Activated T-cell treated with anti-CD3 and anti-CD28 coated beads, Interleukin-2, amount 50 U/mL, for 4 hours (primary cell): Measurements from ENCODE around the gene GADD45GIP1. TPM values are rescaled to one million over a fixed set of nuclear protein-coding genes. Genes with fewer than 3 reads are reported as not detected.
A peak's percentile ranks its signal among the peaks of the same experiment; 100 is the strongest.

Experiments used
- ATAC-seq, 2 donors: fragments of 200-7000 bp; cut with Tn5 transposase; one replicate each; pipeline ENCODE4 v1.10.0; 2021
- DNase-seq: peaks from one replicate; pipeline ENCODE4 v3.0.0-alpha.2; 2020
- H3K27me3 Mint-ChIP-seq: one replicate; pipeline ENCODE4 v1.8.0; 2021; ENCODE audit warnings: low read depth, mixed read lengths
- H3K36me3 Mint-ChIP-seq: one replicate; pipeline ENCODE4 v1.8.0; 2022; ENCODE audit warnings: mixed read lengths; ENCODE audit not compliant: insufficient read depth
- H3K4me1 Mint-ChIP-seq: one replicate; pipeline ENCODE4 v1.8.0; 2021; ENCODE audit warnings: low read depth, mixed read lengths
- H3K4me3 Mint-ChIP-seq: one replicate; pipeline ENCODE4 v1.8.0; 2021; ENCODE audit warnings: mild to moderate bottlenecking, moderate library complexity, mixed read lengths
- H3K9me3 Mint-ChIP-seq: one replicate; pipeline ENCODE4 v1.8.0; 2021; ENCODE audit warnings: mixed read lengths
- total RNA-seq, 3 donors: library from RNA; stranded (reverse); gene quantifications; one replicate each; pipeline ENCODE4 v1.2.1, GENCODE V29; 2021

The GADD45GIP1 gene
- 10 to 100 TPM; 60.5 to 65.2 (median 61.8) TPM for total RNA-seq

DNA sequence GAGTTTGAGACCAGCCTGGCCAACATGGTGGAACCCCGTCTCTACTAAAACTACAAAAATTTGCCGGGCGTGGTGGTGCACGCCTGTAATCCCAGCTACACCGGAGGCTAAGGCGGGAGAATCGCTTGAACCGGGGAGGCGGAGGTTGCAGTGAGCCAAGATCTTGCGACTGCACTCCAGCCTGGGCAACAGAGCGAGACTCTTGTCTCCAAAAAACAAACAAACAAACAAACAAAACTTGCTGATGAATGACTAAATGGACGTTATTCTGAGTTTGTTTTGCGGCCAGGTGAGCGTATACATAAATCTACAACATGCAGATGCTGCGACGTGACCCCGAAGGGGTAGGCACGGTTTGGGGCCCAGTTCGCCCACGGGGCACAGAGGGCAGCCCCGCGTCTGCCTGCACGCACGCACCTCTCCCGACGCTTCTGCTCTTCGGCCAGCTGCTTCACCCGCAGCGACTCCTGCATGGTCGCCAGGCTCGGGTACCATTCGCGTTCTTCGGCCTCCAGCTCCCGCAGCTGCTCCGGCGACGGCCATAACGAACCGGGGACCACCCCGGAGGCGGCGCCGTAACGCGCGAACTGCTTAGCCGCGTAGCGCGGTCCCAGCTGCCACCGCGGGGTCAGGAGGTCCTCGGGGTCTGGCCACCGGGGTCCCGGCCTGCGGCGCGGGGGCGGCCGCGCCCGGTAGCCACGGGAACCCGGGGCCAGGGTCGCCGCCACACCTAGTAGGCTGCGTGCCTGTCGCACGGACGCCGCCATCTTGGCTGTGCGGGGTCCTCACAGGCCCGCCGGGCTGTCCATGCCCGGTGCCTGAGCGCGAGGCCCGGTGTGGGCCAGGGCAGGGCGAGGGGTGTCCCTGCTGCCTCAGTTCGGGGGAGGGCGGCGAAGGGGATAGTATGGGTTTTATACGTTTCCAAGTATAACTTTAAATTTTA is at the start of gene GADD45GIP1:
Gene GADD45GIP1, minus strand, starts transcription at position 778 of the 943 bp plus-strand sequence. Its CDS starts 11 bp downstream, at position 767.
- Mint-ChIP-seq H3K4me1 (peaks cover 32% of the 10 kb centered on the region), H3K27me3 (peaks cover 2% of the 10 kb centered on the region), H3K4me3 (peak within 1 kb of the TSS; percentile 91), H3K9me3 (no peaks in the 10 kb centered on the region), H3K36me3 (peaks cover 20% of the 10 kb centered on the region)
- peak; percentile 79 for DNase-seq
- ATAC-seq: peak; percentile 96 to 97

DNA sequence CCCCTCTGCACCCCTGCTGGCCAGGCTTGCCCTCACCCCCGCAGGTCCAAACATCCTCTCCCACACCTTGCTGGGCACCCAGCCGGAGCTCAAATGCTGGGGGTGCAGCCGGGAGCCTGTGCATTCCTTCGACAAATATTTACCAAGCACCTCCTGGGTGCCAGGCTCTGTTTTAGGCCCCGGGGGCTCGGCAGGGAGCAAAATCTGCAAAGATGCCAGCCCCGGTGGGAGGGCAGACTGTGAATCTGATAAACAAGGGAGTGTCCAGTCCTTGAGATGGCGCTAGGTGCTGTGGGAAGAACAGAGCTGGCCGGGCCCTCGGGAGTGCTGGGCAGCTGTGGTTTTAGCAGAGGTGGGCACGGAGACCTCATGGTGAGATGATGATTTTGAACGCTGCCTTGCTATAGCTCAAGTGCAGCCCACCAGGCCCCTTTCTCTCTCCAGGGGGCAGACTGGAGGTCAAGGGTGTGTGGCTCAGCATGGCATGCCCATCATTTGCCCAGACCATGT is 48.9 kb upstream of the GADD45GIP1 start:
- peaks cover 3% of the 10 kb centered on the region for H3K36me3 Mint-ChIP-seq
- no peak for DNase-seq

DNA sequence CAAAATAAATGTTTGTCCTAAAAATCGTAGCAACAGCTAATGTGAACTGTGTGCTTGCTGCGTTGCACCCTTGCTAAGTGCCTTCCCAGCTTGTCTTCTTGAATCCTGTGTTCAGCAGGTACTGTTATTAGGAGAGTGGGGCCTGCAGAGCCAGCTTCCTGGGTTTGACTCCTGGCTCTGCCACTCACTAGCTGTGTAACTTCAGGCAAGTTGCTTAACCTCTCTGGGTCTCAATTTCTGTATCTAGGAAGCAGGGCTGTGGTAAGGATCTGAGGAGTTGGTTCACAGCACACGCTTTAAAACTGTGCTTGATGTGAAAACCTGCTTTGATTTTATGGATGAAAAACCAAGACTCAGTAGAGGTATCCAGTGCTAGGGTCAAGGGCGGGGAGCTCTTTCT is 48.2 kb upstream of the GADD45GIP1 start:
- DNase-seq: no peak
- Mint-ChIP-seq H3K27me3 (peaks cover 21% of the 10 kb centered on the region), H3K36me3 (peaks cover 3% of the 10 kb centered on the region), H3K4me1 (no peaks in the 10 kb centered on the region), H3K4me3 (no peak overlapping the region), H3K9me3 (no peaks in the 10 kb centered on the region)
- no peak for ATAC-seq

More for the DNA sequence above, 48.9 kb upstream of the GADD45GIP1 start:
- Mint-ChIP-seq H3K27me3 (peaks cover 28% of the 10 kb centered on the region), H3K4me3 (no peak overlapping the region), H3K9me3 (no peaks in the 10 kb centered on the region), H3K4me1 (no peaks in the 10 kb centered on the region)
- ATAC-seq: no peak

DNA sequence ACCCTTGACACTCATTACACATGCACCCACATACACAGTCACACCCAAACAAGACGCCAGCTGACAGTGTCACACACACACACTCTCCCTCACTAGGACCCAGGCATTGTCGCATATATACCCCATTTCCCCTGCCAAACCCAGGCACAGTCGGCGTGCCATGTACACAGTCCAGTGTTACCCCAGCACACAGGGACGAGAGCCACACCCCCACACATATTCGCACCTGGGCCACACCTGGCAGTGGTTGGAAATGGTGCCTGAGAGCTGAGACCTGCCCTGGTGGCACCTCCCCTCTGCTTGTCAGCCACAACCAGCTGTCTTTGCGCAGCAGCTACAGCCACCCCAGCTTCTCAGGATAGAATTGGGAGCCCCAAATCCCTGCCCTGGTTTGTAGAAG is 47.2 kb upstream of the GADD45GIP1 start:
- DNase-seq (no peak), ATAC-seq (no peak)
- Mint-ChIP-seq H3K36me3 (peaks cover 3% of the 10 kb centered on the region), H3K4me3 (no peak overlapping the region), H3K4me1 (no peaks in the 10 kb centered on the region), H3K27me3 (peaks cover 16% of the 10 kb centered on the region), H3K9me3 (no peaks in the 10 kb centered on the region)

DNA sequence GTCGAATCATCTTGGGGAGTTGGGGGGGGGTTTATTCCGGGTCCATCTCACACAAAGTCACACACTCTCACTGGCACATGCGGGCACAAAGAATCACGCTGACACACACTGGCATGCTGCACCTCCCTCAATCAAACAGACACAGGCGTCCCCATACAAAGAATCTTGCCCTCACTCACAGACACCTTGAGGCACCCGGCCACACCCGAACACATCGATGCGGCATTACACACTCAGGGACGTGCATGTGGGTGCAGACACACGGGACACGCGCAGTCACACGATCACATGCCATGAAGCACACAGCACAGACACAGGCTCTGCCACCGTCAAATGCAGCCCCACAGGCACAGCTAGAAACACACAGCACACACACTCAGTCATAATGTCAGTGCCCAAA is 46.1 kb upstream of the GADD45GIP1 start:
- ATAC-seq: no peak

DNA sequence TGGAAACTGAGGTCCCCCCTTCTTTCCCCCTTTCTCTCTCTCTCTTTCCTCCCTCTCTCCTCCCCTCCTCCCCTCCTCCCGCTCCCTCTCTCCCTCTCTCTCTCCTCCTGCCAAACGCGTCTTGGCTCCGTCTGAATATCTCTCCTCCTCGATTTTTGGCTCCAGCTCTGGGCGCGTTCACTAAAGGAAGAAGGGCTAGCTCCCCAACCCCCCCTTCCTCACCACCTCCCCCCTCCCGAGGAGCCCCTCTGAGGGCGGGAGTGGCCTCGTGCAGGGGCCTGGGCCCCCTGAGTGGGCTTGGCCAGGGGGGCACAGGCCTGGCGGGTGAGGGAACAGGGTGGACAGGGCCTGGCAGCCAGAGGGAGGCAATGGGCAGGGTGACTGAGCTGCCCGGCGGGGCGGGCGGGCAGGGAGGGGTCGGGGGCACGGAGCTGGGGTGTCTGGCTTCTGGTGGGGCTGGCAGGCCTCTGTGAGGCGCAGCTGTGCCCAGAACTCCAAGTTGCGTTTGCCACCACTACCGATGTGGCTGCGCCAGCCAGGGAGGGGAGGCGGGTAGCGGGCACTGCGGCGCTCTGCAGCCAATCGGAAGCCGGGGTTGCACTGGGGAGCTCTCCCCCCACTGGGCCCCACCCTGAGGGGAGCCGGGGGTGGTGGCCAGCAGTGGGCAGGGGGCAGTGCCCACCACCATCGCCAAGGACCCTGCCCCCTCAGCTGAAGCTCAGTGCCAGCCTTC is 45.3 kb upstream of the GADD45GIP1 start:
- peaks cover 3% of the 10 kb centered on the region for H3K27me3 Mint-ChIP-seq
- no peak overlapping the region for H3K4me3 Mint-ChIP-seq
- ATAC-seq (no peak), DNase-seq (no peak)
- H3K9me3 Mint-ChIP-seq: no peaks in the 10 kb centered on the region
- H3K36me3 Mint-ChIP-seq: no peaks in the 10 kb centered on the region
- no peaks in the 10 kb centered on the region for H3K4me1 Mint-ChIP-seq

More for the DNA sequence above, 46.1 kb upstream of the GADD45GIP1 start:
- Mint-ChIP-seq H3K4me1 (no peaks in the 10 kb centered on the region), H3K27me3 (peaks cover 7% of the 10 kb centered on the region), H3K9me3 (no peaks in the 10 kb centered on the region), H3K36me3 (no peaks in the 10 kb centered on the region), H3K4me3 (no peak overlapping the region)
- DNase-seq: no peak

- no peak for DNase-seq
- no peaks in the 10 kb centered on the region for H3K36me3 Mint-ChIP-seq
- H3K27me3 Mint-ChIP-seq: peaks cover 3% of the 10 kb centered on the region
- peaks cover 1% of the 10 kb centered on the region for H3K4me1 Mint-ChIP-seq
- no peak overlapping the region for H3K4me3 Mint-ChIP-seq
- ATAC-seq: no peak
- H3K9me3 Mint-ChIP-seq: no peaks in the 10 kb centered on the region
Observed at GRCh38 chr19:13001502-13002165, 44.6 kb upstream of the GADD45GIP1 start.

DNA sequence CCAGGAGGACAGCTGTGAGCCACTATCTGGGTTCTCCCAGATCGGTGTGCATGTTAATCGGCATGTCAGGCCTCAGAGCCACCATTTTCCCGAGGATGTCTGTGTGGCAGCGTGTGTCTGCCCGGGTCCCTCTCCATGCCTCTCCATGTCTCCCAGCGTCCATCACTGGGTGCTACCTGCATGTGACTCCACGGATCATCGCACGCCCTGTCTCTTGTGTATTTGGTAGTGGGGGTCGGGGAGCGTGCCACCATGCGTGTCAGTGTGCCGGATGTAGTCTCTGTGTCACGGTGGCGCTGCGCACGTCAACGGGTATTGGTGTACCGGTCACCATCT is 44.1 kb upstream of the GADD45GIP1 start:
- Mint-ChIP-seq H3K27me3 (peaks cover 3% of the 10 kb centered on the region), H3K4me1 (peaks cover 1% of the 10 kb centered on the region), H3K36me3 (no peaks in the 10 kb centered on the region), H3K4me3 (no peak overlapping the region), H3K9me3 (no peaks in the 10 kb centered on the region)
- ATAC-seq: no peak
- DNase-seq: no peak

DNA sequence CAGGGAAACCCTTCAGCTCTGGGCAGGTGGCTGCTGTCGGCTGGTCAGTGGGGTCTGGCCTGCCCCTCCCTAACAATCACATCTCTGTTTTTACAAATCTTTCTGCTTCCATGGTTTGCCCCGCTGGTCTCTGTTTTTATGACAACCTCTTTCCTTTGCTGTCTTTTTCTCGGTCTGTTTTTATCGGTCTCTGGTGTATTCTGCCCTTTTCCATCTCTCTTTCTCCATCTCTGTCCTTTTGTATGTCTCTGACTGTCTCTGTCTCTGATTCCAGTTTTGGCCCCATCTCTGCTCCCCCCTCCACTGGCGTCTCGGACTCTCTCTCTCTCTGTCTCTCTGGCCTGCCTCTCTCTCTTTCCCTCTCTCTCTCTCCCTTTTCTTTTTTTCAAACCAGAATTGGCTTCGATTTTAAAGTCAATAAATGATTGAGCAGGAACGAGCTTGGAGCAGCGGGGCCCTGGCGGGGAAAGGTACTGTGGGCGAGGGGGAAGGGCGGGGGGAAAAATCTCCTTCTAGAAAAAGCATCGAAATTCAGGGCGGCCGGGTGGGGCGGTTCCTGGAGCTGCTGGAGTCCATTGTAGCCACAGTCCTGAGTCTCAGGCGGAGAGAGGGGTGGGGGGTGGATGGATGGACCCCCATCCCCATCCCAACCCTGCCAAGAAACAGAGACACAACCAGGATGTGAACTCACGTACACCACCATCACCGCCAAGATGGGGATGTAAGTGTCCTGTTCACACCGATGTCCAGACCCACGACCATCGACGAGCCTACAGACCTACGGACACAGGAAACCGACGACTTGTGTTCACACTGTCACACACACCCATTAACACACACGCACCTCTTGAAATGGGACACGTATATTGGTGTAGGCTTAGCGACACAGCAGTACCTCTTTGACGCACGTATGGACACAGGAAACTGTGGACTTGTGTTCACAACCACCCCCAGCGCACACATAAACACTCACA is 41.2 kb upstream of the GADD45GIP1 start:
- Mint-ChIP-seq H3K4me1 (peaks cover 9% of the 10 kb centered on the region), H3K36me3 (no peaks in the 10 kb centered on the region), H3K9me3 (no peaks in the 10 kb centered on the region), H3K27me3 (peaks cover 10% of the 10 kb centered on the region), H3K4me3 (no peak overlapping the region)
- no peak for ATAC-seq
- DNase-seq: no peak

DNA sequence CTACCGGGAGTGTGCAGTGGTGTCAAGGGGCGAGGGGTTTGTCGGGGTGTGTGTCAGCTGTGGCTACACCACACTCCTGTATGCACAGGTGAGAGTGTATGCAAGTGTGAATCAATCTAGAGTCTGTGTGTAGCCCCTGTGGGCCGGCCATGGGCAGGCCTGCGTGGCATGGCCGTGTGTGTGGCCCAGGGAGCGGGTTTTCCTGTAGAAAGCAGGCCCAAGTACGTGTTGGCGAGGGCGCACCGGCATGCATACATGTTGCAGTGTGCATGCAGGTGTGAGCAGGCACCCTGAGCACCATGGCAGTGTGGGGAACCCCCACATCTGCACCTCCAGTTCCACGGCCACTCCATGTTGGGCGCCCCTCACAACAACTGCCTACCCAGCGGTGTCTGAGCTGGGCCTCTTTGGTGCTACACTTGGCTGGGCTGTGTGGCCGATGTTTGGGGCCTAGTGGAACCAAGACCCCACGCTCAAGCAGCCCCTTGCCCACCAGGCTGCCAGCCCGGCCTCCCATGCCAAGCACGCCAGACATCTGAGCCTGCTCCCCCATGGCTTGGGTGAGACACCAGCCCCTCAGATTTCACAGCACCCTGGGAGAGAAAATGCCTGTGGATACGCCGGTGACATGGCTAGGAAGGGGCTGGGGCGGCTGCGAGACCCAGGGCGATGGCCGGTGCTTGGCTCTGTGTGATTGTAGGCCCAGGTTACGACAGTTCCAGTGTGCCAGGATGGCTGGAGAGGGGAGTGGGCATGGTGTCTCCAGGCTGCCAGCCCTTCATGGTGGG is 40.4 kb upstream of the GADD45GIP1 start:
- Mint-ChIP-seq H3K4me1 (peaks cover 9% of the 10 kb centered on the region), H3K36me3 (no peaks in the 10 kb centered on the region), H3K9me3 (no peaks in the 10 kb centered on the region), H3K4me3 (peak overlapping the region; percentile 47), H3K27me3 (peaks cover 7% of the 10 kb centered on the region)
- DNase-seq: no peak
- ATAC-seq: no peak

DNA sequence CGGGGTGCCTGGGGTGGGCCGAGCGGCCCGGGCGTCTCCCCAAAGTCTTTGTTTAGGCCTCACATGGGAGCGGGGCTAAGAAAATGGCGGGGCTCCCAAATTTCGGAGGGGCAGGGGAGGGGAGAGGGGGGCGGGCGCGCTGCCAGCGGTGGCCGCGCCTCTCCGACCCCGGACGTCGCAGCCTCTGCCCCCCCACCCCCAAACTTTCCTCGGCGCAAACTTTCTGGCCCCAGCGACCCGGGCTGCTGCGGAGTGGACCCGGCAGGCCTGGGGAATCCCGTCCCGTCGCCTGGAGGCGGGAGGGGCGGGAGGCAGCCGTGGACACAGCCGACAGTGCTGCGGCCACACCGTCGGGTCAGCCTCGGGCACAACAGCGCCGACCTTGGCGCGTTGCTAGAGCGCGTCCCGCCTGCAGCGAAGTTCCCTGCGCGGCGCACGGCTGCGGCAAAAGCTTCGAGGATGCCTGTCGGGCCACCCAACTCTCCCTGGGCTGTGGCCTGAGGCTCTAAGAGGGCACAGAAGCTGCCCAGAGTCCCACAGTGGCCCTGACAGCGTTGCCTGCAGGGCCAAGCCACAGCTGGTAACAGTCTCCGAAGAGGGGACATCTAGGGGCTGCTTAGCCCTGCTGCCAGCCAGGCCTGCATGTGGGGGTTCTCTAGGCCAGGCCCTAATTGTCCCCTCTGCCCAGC is 39.5 kb upstream of the GADD45GIP1 start:
- Mint-ChIP-seq H3K4me1 (peaks cover 9% of the 10 kb centered on the region), H3K9me3 (no peaks in the 10 kb centered on the region), H3K27me3 (peaks cover 7% of the 10 kb centered on the region), H3K4me3 (peak overlapping the region; percentile 47), H3K36me3 (no peaks in the 10 kb centered on the region)
- DNase-seq: no peak
- ATAC-seq: no peak

DNA sequence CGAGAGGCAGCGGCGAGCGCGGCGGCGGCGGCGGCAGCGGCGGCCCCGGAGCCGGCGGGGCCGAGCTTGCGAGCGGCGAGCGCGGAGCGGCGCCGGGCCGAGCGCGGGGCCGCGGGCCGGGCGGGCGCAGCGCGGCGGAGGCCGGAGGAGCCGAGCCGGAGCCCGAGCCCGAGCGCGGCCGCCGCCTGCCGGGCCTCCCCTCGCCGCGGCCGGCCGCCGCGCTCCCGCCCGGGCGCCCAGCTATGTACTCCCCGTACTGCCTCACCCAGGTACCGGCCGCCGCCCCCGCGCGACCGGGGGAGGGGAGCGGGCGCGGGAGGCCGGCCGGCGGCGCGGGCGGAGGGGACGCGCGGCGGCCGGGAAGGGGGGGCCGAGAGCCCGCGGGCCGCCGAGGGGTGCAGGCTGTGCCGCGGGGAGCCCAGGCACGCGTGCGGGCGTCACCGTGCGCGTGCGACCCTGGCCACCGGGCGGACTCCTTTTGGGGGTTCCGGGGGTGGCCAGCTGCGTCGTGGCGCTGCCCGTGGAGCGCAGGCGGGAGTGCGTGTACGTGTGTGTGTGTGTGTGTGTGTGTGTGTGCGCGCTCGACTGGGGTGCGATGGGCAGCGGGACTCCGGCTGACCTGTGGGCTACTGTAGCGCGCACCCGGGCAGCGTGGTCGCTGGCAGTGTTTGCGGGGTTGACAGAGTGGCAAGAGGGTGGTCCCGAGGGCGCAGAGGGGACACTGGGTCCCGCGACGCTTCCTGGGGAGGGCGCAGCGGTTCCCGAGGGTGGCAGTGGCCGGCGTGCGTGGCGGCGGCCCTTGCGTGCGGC is 38.8 kb upstream of the GADD45GIP1 start:
- peaks cover 9% of the 10 kb centered on the region for H3K4me1 Mint-ChIP-seq
- no peaks in the 10 kb centered on the region for H3K36me3 Mint-ChIP-seq
- ATAC-seq (peak; percentile 28 to 39), DNase-seq (no peak)
- peaks cover 7% of the 10 kb centered on the region for H3K27me3 Mint-ChIP-seq
- H3K4me3 Mint-ChIP-seq: peak overlapping the region; percentile 79
- no peaks in the 10 kb centered on the region for H3K9me3 Mint-ChIP-seq
